ENCODE data around the gene PXYLP1.
A peak's percentile ranks its signal among the peaks of the same experiment; 100 is the strongest.

Gene PXYLP1

GRCh38 chr3:141305436-141305835, 73.8 kb downstream of the PXYLP1 start:
- H2AFZ ChIP-seq (ENCODE audit: insufficient read depth, low read length, poor library complexity): no peak overlapping the region
- no peak overlapping the region for H3K9ac ChIP-seq (ENCODE audit: low read length)

GRCh38 chr3:141306276-141306675, 74.7 kb downstream of the PXYLP1 start:
- no peak overlapping the region for H3K4me3 ChIP-seq (ENCODE audit: low read depth, low read length)
- peaks cover 1% of the 10 kb centered on the region for H3K79me1 ChIP-seq (ENCODE audit: low read length)
- H3K18ac ChIP-seq (ENCODE audit: low read length): no peak overlapping the region
- H3K27me3 ChIP-seq (ENCODE audit: insufficient read depth, low read length): no peaks in the 10 kb centered on the region
- no peak overlapping the region for H2BK5ac ChIP-seq (ENCODE audit: low read depth, low read length, poor library complexity)
- H2AFZ ChIP-seq (ENCODE audit: insufficient read depth, low read length, poor library complexity): no peak overlapping the region
- no peak overlapping the region for H3K14ac ChIP-seq (ENCODE audit: low read length)
- no peak overlapping the region for H3K4me2 ChIP-seq (ENCODE audit: low read length)
- no peaks in the 10 kb centered on the region for H3K36me3 ChIP-seq (ENCODE audit: control insufficient read depth in 1 of 2, insufficient read depth in 2 of 2, low read length in 2 of 2)
- H3K79me2 ChIP-seq (ENCODE audit: control insufficient read depth, insufficient read depth, low read length, poor library complexity): peaks cover under 1% of the 10 kb centered on the region
- H3K4me1 ChIP-seq (ENCODE audit: control insufficient read depth in 1 of 2, insufficient read depth in 2 of 2, low read length in 2 of 2): peaks cover 3 to 4% of the 10 kb centered on the region in 2 experiments
- no peak for DNase-seq
- no CpG with 5 or more reads among the region's 5 CpGs for WGBS (ENCODE audit: extremely low coverage, insufficient coverage, insufficient read length)
- H3K27ac ChIP-seq (ENCODE audit: low read depth, low read length): no peak overlapping the region
- no peak overlapping the region for H3K23ac ChIP-seq (ENCODE audit: low read length)
- H4K8ac ChIP-seq (ENCODE audit: low read depth, low read length): no peak overlapping the region
- no peak overlapping the region for H4K91ac ChIP-seq (ENCODE audit: low read depth, low read length)
- peaks cover under 1% of the 10 kb centered on the region for H3K9me3 ChIP-seq (ENCODE audit: insufficient read depth, low read depth, low read length)
- H3K9ac ChIP-seq (ENCODE audit: low read length): no peak overlapping the region
- H2BK120ac ChIP-seq (ENCODE audit: insufficient read depth, low read length, poor library complexity): no peak overlapping the region
- no peak overlapping the region for H4K12ac ChIP-seq (ENCODE audit: low read depth, low read length)
- no peak overlapping the region for H3K4ac ChIP-seq (ENCODE audit: low read depth, low read length)
- H2BK12ac ChIP-seq (ENCODE audit: low read length): no peak overlapping the region
- H2AK5ac ChIP-seq (ENCODE audit: low read length): no peak overlapping the region

More at GRCh38 chr3:141305436-141305835, 73.8 kb downstream of the PXYLP1 start:
- Histone ChIP-seq H3K4me3 (ENCODE audit: low read depth, low read length) (no peak overlapping the region), H2BK12ac (ENCODE audit: low read length) (no peak overlapping the region), H4K8ac (ENCODE audit: low read depth, low read length) (no peak overlapping the region), H3K4me2 (ENCODE audit: low read length) (no peak overlapping the region), H3K27me3 (ENCODE audit: insufficient read depth, low read length) (no peaks in the 10 kb centered on the region), H3K4me1 (ENCODE audit: control insufficient read depth in 1 of 2, insufficient read depth in 2 of 2, low read length in 2 of 2) (no peaks in the 10 kb centered on the region), H3K79me2 (ENCODE audit: control insufficient read depth, insufficient read depth, low read length, poor library complexity) (no peaks in the 10 kb centered on the region), H3K23ac (ENCODE audit: low read length) (no peak overlapping the region), H2AK5ac (ENCODE audit: low read length) (no peak overlapping the region), H4K91ac (ENCODE audit: low read depth, low read length) (no peak overlapping the region), H4K12ac (ENCODE audit: low read depth, low read length) (no peak overlapping the region), H2BK120ac (ENCODE audit: insufficient read depth, low read length, poor library complexity) (no peak overlapping the region), H3K18ac (ENCODE audit: low read length) (no peak overlapping the region), H3K9me3 (ENCODE audit: insufficient read depth, low read depth, low read length) (peaks cover 2% of the 10 kb centered on the region), H2BK5ac (ENCODE audit: low read depth, low read length, poor library complexity) (no peak overlapping the region), H3K14ac (ENCODE audit: low read length) (no peak overlapping the region), H3K27ac (ENCODE audit: low read depth, low read length) (no peak overlapping the region), H3K4ac (ENCODE audit: low read depth, low read length) (no peak overlapping the region), H3K79me1 (ENCODE audit: low read length) (no peaks in the 10 kb centered on the region), H3K36me3 (ENCODE audit: control insufficient read depth in 1 of 2, insufficient read depth in 2 of 2, low read length in 2 of 2) (no peaks in the 10 kb centered on the region)
- DNase-seq: no peak

GRCh38 chr3:141306922-141307321, 75.3 kb downstream of the PXYLP1 start:
- Histone ChIP-seq H2BK12ac (ENCODE audit: low read length) (no peak overlapping the region), H3K4me3 (ENCODE audit: low read depth, low read length) (no peak overlapping the region), H3K23ac (ENCODE audit: low read length) (no peak overlapping the region), H3K4ac (ENCODE audit: low read depth, low read length) (no peak overlapping the region), H2AFZ (ENCODE audit: insufficient read depth, low read length, poor library complexity) (no peak overlapping the region), H2BK5ac (ENCODE audit: low read depth, low read length, poor library complexity) (no peak overlapping the region), H3K27me3 (ENCODE audit: insufficient read depth, low read length) (no peaks in the 10 kb centered on the region), H4K91ac (ENCODE audit: low read depth, low read length) (no peak overlapping the region), H3K14ac (ENCODE audit: low read length) (no peak overlapping the region), H3K9ac (ENCODE audit: low read length) (no peak overlapping the region), H4K12ac (ENCODE audit: low read depth, low read length) (no peak overlapping the region), H4K8ac (ENCODE audit: low read depth, low read length) (no peak overlapping the region), H3K4me1 (ENCODE audit: control insufficient read depth in 1 of 2, insufficient read depth in 2 of 2, low read length in 2 of 2) (peaks cover 3 to 6% of the 10 kb centered on the region in 2 experiments), H3K9me3 (ENCODE audit: insufficient read depth, low read depth, low read length) (no peaks in the 10 kb centered on the region), H2BK120ac (ENCODE audit: insufficient read depth, low read length, poor library complexity) (no peak overlapping the region), H3K18ac (ENCODE audit: low read length) (no peak overlapping the region), H3K27ac (ENCODE audit: low read depth, low read length) (no peak overlapping the region), H3K79me2 (ENCODE audit: control insufficient read depth, insufficient read depth, low read length, poor library complexity) (peaks cover 2% of the 10 kb centered on the region), H3K36me3 (ENCODE audit: control insufficient read depth in 1 of 2, insufficient read depth in 2 of 2, low read length in 2 of 2) (no peaks in the 10 kb centered on the region), H3K4me2 (ENCODE audit: low read length) (no peak overlapping the region), H3K79me1 (ENCODE audit: low read length) (peaks cover 5% of the 10 kb centered on the region), H2AK5ac (ENCODE audit: low read length) (no peak overlapping the region)
- DNase-seq: peak in 1 of 2 donors; percentile 67
- no CpG with 5 or more reads among the region's 5 CpGs for WGBS (ENCODE audit: extremely low coverage, insufficient coverage, insufficient read length)

GRCh38 chr3:141307351-141308059, 75.9 kb downstream of the PXYLP1 start:
- Histone ChIP-seq H3K79me1 (ENCODE audit: low read length) (peaks cover 6% of the 10 kb centered on the region), H3K4me3 (ENCODE audit: low read depth, low read length) (no peak overlapping the region), H3K4ac (ENCODE audit: low read depth, low read length) (no peak overlapping the region), H2BK12ac (ENCODE audit: low read length) (no peak overlapping the region), H4K12ac (ENCODE audit: low read depth, low read length) (no peak overlapping the region), H3K27me3 (ENCODE audit: insufficient read depth, low read length) (no peaks in the 10 kb centered on the region), H3K18ac (ENCODE audit: low read length) (no peak overlapping the region), H3K14ac (ENCODE audit: low read length) (no peak overlapping the region), H3K79me2 (ENCODE audit: control insufficient read depth, insufficient read depth, low read length, poor library complexity) (peaks cover 2% of the 10 kb centered on the region), H4K91ac (ENCODE audit: low read depth, low read length) (no peak overlapping the region), H3K9me3 (ENCODE audit: insufficient read depth, low read depth, low read length) (no peaks in the 10 kb centered on the region), H4K8ac (ENCODE audit: low read depth, low read length) (no peak overlapping the region), H3K23ac (ENCODE audit: low read length) (no peak overlapping the region), H2AFZ (ENCODE audit: insufficient read depth, low read length, poor library complexity) (no peak overlapping the region), H2BK120ac (ENCODE audit: insufficient read depth, low read length, poor library complexity) (no peak overlapping the region), H2BK5ac (ENCODE audit: low read depth, low read length, poor library complexity) (no peak overlapping the region), H3K4me2 (ENCODE audit: low read length) (no peak overlapping the region), H3K36me3 (ENCODE audit: control insufficient read depth in 1 of 2, insufficient read depth in 2 of 2, low read length in 2 of 2) (no peaks in the 10 kb centered on the region), H3K9ac (ENCODE audit: low read length) (no peak overlapping the region), H3K27ac (ENCODE audit: low read depth, low read length) (no peak overlapping the region), H3K4me1 (ENCODE audit: control insufficient read depth in 1 of 2, insufficient read depth in 2 of 2, low read length in 2 of 2) (peaks cover 6 to 10% of the 10 kb centered on the region in 2 experiments), H2AK5ac (ENCODE audit: low read length) (no peak overlapping the region)
- DNase-seq: no peak
- WGBS (ENCODE audit: extremely low coverage, insufficient coverage, insufficient read length): no CpG with 5 or more reads among the region's 16 CpGs

All from trophoblast cell (in vitro differentiated cells and primary cell).